Suprapubic skin (tissue), 3 donors: Measurements from ENCODE around the gene ERC2.

ENCODE experiments used
- POLR2AphosphoS5 ChIP-seq, 3 donors: sonication (generic); formaldehyde crosslinking; IDR thresholded peaks; one replicate each; pipeline ENCODE4 v1.6.1; 2017; ENCODE audit warnings: antibody characterized with exemption in 3 of 3
- TF ChIP-seq, protein P1 (sequence below), 2 donors: fragments of 200-600 bp in 1 of 2; fragments of 450-650 bp in 1 of 2; sonication (generic) in 1 of 2; IDR thresholded peaks; one replicate each; pipeline ENCODE4 v1.5.1; 2016 to 2019; ENCODE audit warnings: antibody characterized with exemption in 2 of 2, mild to moderate bottlenecking in 1 of 2, moderate library complexity in 1 of 2

DNA sequence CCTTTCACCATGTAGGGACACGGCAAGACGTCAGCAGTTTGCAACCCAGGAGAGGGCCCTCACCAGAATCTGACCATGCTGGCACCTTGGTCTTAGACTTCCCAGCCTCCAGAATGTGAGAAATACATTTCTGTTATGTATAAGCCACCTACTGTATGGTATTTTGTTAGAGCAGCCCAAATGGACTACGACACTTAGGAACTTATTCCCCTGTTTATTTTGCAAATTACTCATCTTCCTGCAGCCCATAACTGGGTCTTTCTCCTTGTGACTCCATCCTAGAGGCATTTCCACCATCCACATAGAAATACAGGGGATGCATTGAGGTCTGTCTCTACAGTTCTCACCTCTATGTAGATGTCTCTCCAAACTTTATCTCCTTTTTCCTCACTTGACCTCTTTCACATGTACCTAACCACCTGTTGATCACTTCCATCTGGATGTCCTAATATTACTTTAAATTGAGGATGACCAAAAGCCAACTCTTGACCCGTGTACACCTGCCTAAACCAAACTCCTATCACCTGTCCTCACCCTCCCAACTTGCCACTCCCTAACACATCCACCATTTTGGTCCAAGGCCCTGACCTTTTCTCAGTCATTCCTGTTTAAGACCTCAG lies 575.1 kb downstream of the ERC2 start:
- TF ChIP-seq, protein P1, sequence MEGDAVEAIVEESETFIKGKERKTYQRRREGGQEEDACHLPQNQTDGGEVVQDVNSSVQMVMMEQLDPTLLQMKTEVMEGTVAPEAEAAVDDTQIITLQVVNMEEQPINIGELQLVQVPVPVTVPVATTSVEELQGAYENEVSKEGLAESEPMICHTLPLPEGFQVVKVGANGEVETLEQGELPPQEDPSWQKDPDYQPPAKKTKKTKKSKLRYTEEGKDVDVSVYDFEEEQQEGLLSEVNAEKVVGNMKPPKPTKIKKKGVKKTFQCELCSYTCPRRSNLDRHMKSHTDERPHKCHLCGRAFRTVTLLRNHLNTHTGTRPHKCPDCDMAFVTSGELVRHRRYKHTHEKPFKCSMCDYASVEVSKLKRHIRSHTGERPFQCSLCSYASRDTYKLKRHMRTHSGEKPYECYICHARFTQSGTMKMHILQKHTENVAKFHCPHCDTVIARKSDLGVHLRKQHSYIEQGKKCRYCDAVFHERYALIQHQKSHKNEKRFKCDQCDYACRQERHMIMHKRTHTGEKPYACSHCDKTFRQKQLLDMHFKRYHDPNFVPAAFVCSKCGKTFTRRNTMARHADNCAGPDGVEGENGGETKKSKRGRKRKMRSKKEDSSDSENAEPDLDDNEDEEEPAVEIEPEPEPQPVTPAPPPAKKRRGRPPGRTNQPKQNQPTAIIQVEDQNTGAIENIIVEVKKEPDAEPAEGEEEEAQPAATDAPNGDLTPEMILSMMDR (IDR thresholded peaks at IDR 0.05): no peak
- no peak for TF ChIP-seq POLR2AphosphoS5 (IDR thresholded peaks at IDR 0.05)
